Suprapubic skin (tissue), 3 donors: ENCODE data around the gene SELP.

Experiments
- CTCF ChIP-seq, 2 donors: fragments of 200-600 bp in 1 of 2; fragments of 450-650 bp in 1 of 2; sonication (generic) in 1 of 2; IDR thresholded peaks; one replicate each; pipeline ENCODE4 v1.5.1; 2016 to 2019; ENCODE audit warnings: antibody characterized with exemption in 2 of 2, mild to moderate bottlenecking in 1 of 2, moderate library complexity in 1 of 2
- EP300 ChIP-seq: sonication (generic); formaldehyde crosslinking; IDR thresholded peaks from one replicate; pipeline ENCODE4 v1.6.1; 2017; ENCODE audit warnings: antibody characterized with exemption

GRCh38 chr1:169644297-169644696 is 14.4 kb upstream of the SELP start:
- TF ChIP-seq CTCF (IDR thresholded peaks at IDR 0.05) (no peak), EP300 (no peak)
